ENCODE data around the gene TRMT6. TPM values are rescaled to one million over a fixed set of nuclear protein-coding genes. Genes with fewer than 3 reads are reported as not detected.

TRMT6 gene
- polyA plus RNA-seq (2011; rRNA removed) (8.3 and 10.2 TPM in 2 replicates), polyA minus RNA-seq (2011; rRNA and poly(A)+ RNA removed) (5.0 and 6.4 TPM in 2 replicates)

GRCh38 chr20:5950271-5951031, at the start of gene TRMT6, which contains the start of gene MCM8:
Gene TRMT6, minus strand, starts transcription at chr20:5950533. Its CDS starts 128 bp downstream, at chr20:5950405.
Gene MCM8, plus strand, starts transcription at chr20:5950652. Its CDS starts 1,364 bp downstream, at chr20:5952016.
- Histone ChIP-seq H3K4me3 (ENCODE audit: low read depth, low read length) (peak within 1 kb of the TSS; percentile 94), H3K27ac (ENCODE audit: low read depth, low read length) (peak within 1 kb of the TSS; percentile 61), H3K9me3 (ENCODE audit: control insufficient read depth, insufficient read depth, low read length) (no peaks in the 10 kb centered on the region; the same call in 1 of the 2 replicates), H3K27me3 (ENCODE audit: control insufficient read depth, insufficient read depth, low read length) (no peaks in the 10 kb centered on the region)
- ChIA-PET POLR2A (interaction anchor here (0.5 kb wide), 1 partner anchor 128 kb away, joined by 3 read pairs; no protein-coding TSS in a partner anchor), CTCF (interaction anchor here (0.6 to 2.1 kb wide), 4 partner anchors 10 to 421 kb away, joined by 3 to 7 read pairs (median 3); no protein-coding TSS in a partner anchor)
- TF ChIP-seq CTCF (IDR thresholded peaks at IDR 0.05; ENCODE audit: low read depth, low read length): no peak
- peak; percentile 84 for DNase-seq (ENCODE audit: low read depth, low spot score)

GRCh38 chr20:5999783-6000182, 49.5 kb upstream of the TRMT6 start:
- H3K4me3 ChIP-seq (ENCODE audit: low read depth, low read length): no peak overlapping the region
- DNase-seq (ENCODE audit: low read depth, low spot score): no peak
- TF ChIP-seq CTCF (IDR thresholded peaks at IDR 0.05; ENCODE audit: low read depth, low read length): no peak
- no peaks in the 10 kb centered on the region for H3K27me3 ChIP-seq (ENCODE audit: control insufficient read depth, insufficient read depth, low read length)
- H3K9me3 ChIP-seq (ENCODE audit: control insufficient read depth, insufficient read depth, low read length): no peaks in the 10 kb centered on the region
- CTCF ChIA-PET: no interaction called here
- POLR2A ChIA-PET: interaction anchor here (0.6 kb wide), 1 partner anchor 164 kb away, joined by 5 read pairs; no protein-coding TSS in a partner anchor
- H3K27ac ChIP-seq (ENCODE audit: low read depth, low read length): no peak overlapping the region

- Histone ChIP-seq H3K27me3 (ENCODE audit: control insufficient read depth, insufficient read depth, low read length) (no peaks in the 10 kb centered on the region), H3K27ac (ENCODE audit: low read depth, low read length) (no peak overlapping the region), H3K9me3 (ENCODE audit: control insufficient read depth, insufficient read depth, low read length) (no peaks in the 10 kb centered on the region), H3K4me3 (ENCODE audit: low read depth, low read length) (no peak overlapping the region)
- no peak for TF ChIP-seq CTCF (IDR thresholded peaks at IDR 0.05; ENCODE audit: low read depth, low read length)
- CTCF ChIA-PET: interaction anchor here (0.7 kb wide), 1 partner anchor 427 kb away, joined by 4 read pairs; no protein-coding TSS in a partner anchor
- POLR2A ChIA-PET: no interaction called here
- DNase-seq (ENCODE audit: low read depth, low spot score): no peak
These were observed 46.4 kb upstream of the TRMT6 start for GRCh38 chr20:5996765-5997164.

GRCh38 chr20:5991623-5992441, 41.5 kb upstream of the TRMT6 start:
- POLR2A ChIA-PET: no interaction called here
- no peak for DNase-seq (ENCODE audit: low read depth, low spot score)
- H3K9me3 ChIP-seq (ENCODE audit: control insufficient read depth, insufficient read depth, low read length): no peaks in the 10 kb centered on the region
- no peak for TF ChIP-seq CTCF (IDR thresholded peaks at IDR 0.05; ENCODE audit: low read depth, low read length)
- H3K4me3 ChIP-seq (ENCODE audit: low read depth, low read length): no peak overlapping the region
- H3K27ac ChIP-seq (ENCODE audit: low read depth, low read length): no peak overlapping the region
- no peaks in the 10 kb centered on the region for H3K27me3 ChIP-seq (ENCODE audit: control insufficient read depth, insufficient read depth, low read length)
- CTCF ChIA-PET: interaction anchor here (0.7 to 2.1 kb wide), 4 partner anchors 11 to 463 kb away, joined by 3 to 8 read pairs (median 4); no protein-coding TSS in a partner anchor

Measured in AG04450 (cell line).